Measurements from ENCODE around the gene FTL.

Gene FTL

GRCh38 chr19:48934837-48935236 is 30.3 kb upstream of the FTL start:
- H3K4me3 ChIP-seq (ENCODE audit: low read depth, low read length): no peak overlapping the region
- no peak for TF ChIP-seq CTCF (IDR thresholded peaks at IDR 0.05; ENCODE audit: low read depth, low read length)

GRCh38 chr19:48935864-48936263 is 29.2 kb upstream of the FTL start:
- no peak overlapping the region for H3K4me3 ChIP-seq (ENCODE audit: low read depth, low read length)
- no peak for TF ChIP-seq CTCF (IDR thresholded peaks at IDR 0.05; ENCODE audit: low read depth, low read length)

- TF ChIP-seq CTCF (IDR thresholded peaks at IDR 0.05; ENCODE audit: low read depth, low read length): no peak
- H3K4me3 ChIP-seq (ENCODE audit: low read depth, low read length): no peak overlapping the region
These were observed 26.9 kb upstream of the FTL start for GRCh38 chr19:48938256-48938655.

- H3K4me3 ChIP-seq (ENCODE audit: low read depth, low read length): no peak overlapping the region
- TF ChIP-seq CTCF (IDR thresholded peaks at IDR 0.05; ENCODE audit: low read depth, low read length): no peak
These were observed 24.2 kb upstream of the FTL start for GRCh38 chr19:48940902-48941301.

- H3K4me3 ChIP-seq (ENCODE audit: low read depth, low read length): no peak overlapping the region
- no peak for TF ChIP-seq CTCF (IDR thresholded peaks at IDR 0.05; ENCODE audit: low read depth, low read length)
These were observed 22.0 kb upstream of the FTL start for GRCh38 chr19:48943081-48943480.

GRCh38 chr19:48945415-48945814 is 19.7 kb upstream of the FTL start:
- no peak for TF ChIP-seq CTCF (IDR thresholded peaks at IDR 0.05; ENCODE audit: low read depth, low read length)
- H3K4me3 ChIP-seq (ENCODE audit: low read depth, low read length): no peak overlapping the region

- no peak overlapping the region for H3K4me3 ChIP-seq (ENCODE audit: low read depth, low read length)
- TF ChIP-seq CTCF (IDR thresholded peaks at IDR 0.05; ENCODE audit: low read depth, low read length): no peak
These were observed 19.3 kb upstream of the FTL start for GRCh38 chr19:48945817-48946216.

Data from WI38 (cell line).